Kidney (tissue), 14 donors: Measurements from ENCODE around the gene BMF. TPM values are rescaled to one million over a fixed set of nuclear protein-coding genes. Genes with fewer than 3 reads are reported as not detected.
A peak's percentile ranks its signal among the peaks of the same experiment; 100 is the strongest.

ENCODE experiments used
- DNase-seq, 5 donors: peaks; one replicate each; pipeline ENCODE4 v3.0.0-alpha.2; 2013 to 2020
- FAIRE-seq: peaks from 2 replicates; lab custom pipeline; 2012; peaks lifted over from hg19 to GRCh38; lab: Jason Lieb, UNC
- H3K27ac ChIP-seq, 2 donors: one replicate each; pipeline ENCODE4 v1.7.0; 2013; ENCODE audit warnings: low read depth in 2 of 2, low read length in 2 of 2, inconsistent platforms in 1 of 2
- H3K27me3 ChIP-seq: one replicate; pipeline ENCODE4 v1.7.1; 2013; ENCODE audit warnings: low read length, inconsistent platforms; ENCODE audit not compliant: control insufficient read depth, insufficient read depth
- H3K36me3 ChIP-seq, 3 donors: one replicate each; pipeline versions ENCODE4 v1.7.0 to v1.7.1; 2013; ENCODE audit warnings: low read length in 3 of 3, control low read depth in 1 of 3, inconsistent platforms in 1 of 3; ENCODE audit not compliant: insufficient read depth in 3 of 3, control insufficient read depth in 2 of 3
- H3K4me1 ChIP-seq, 3 donors: one replicate each; pipeline versions ENCODE4 v1.7.0 to v1.7.1; 2013; ENCODE audit warnings: low read length in 3 of 3, inconsistent platforms in 1 of 3, low read depth in 1 of 3; ENCODE audit not compliant: control insufficient read depth in 2 of 3, insufficient read depth in 2 of 3
- H3K4me3 ChIP-seq, 3 donors: one replicate each; pipeline versions ENCODE4 v1.7.0 to v1.8.1; 2013; ENCODE audit warnings: low read length in 3 of 3, control low read depth in 1 of 3, inconsistent platforms in 1 of 3
- H3K9ac ChIP-seq, 3 donors: one replicate each; pipeline versions ENCODE4 v1.7.0 to v1.7.1; 2013; ENCODE audit warnings: low read length in 3 of 3, control low read depth in 1 of 3, inconsistent platforms in 1 of 3
- H3K9me3 ChIP-seq, 3 donors: one replicate each; pipeline versions ENCODE4 v1.7.0 to v1.7.1; 2013; ENCODE audit warnings: low read length in 3 of 3, control low read depth in 1 of 3, inconsistent platforms in 1 of 3; ENCODE audit not compliant: control insufficient read depth in 2 of 3, insufficient read depth in 1 of 3
- intact Hi-C: fragments of 100-400 bp; cut with DNase I; formaldehyde crosslinking; loops from one replicate; pipeline ENCODE4 v1.11.1; 2022
- polyA plus RNA-seq: library from polyadenylated mRNA; stranded (reverse); fragments of 350-450 nt; fragmentation: Illumina TruSeq; extraction: RNeasy Lipid Tissue Mini Kit (QIAGEN cat#74804); gene quantifications from one replicate; pipeline ENCODE4 v1.2.3, GENCODE V29; 2014; ENCODE audit warnings: low read depth, low replicate concordance; ENCODE audit not compliant: insufficient read depth
- total RNA-seq: library from RNA; stranded (reverse); fragmentation: NEBNext Ultra II Directional; extraction: Animal tissue kit (Norgen Biotek cat#: 25700); gene quantifications from one replicate; pipeline ENCODE4 v1.2.1, GENCODE V29; 2021
- TF ChIP-seq, protein P1 (sequence below): IDR thresholded peaks from 3 replicates; pipeline ENCODE4 v1.5.1; 2012; ENCODE audit warnings: mild to moderate bottlenecking, moderate library complexity, borderline replicate concordance; ENCODE audit not compliant: insufficient read depth; ENCODE audit errors: extremely low read depth
- donor health status: control.
- donor health status: control.
- donor health status: control.
- donor health status: control.
- donor health status: control.
- donor health status: DM: yes; HTN: yes; CAD: no.
- donor health status: Normal renal cell carcinoma (clear cell type).

The BMF gene
- total and polyA plus RNA-seq, 2 donors from 2014 or later: 3.6 to 19.7 TPM

DNA sequence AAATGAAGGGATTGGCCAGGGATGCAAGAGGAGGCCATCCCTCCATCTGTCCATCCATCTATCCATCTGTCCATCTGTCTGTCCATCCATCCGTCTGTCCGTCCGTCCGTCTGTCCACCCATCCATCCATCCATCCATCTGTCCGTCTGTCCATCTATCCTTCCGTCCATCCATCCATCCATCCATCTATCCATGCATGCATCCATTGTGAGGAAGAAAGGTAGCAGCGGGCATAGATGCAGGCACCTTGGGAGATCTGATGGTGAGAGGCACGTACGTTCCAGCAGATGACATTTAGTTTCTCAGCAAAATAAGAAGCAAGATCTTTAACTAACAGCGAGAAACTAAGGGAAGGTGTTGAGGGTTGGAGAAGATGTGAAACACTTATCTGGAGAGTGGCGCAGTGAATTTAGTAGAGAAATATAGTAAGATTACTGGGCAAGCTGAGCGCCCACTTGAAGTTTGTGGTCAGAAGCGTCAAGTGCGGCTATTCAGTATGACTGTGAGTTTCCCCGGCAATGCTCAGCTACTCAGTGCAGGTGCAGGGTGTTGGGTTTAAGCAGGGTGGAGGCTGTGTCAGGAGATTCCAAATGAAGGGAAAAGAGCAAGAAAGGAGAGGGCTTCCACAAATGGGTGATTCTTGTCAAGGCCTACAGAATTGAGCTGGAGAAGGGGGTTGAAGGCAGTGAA lies 47.3 kb downstream of the BMF start:
- no peak for DNase-seq
- Histone ChIP-seq H3K9me3 (no peaks in the 10 kb centered on the region), H3K27me3 (no peaks in the 10 kb centered on the region), H3K36me3 (no peaks in the 10 kb centered on the region), H3K9ac (no peak overlapping the region), H3K4me3 (no peak overlapping the region), H3K4me1 (no peaks in the 10 kb centered on the region), H3K27ac (no peak overlapping the region)
- FAIRE-seq: no peak
- intact Hi-C loops: no loop called here
- TF ChIP-seq, protein P1, sequence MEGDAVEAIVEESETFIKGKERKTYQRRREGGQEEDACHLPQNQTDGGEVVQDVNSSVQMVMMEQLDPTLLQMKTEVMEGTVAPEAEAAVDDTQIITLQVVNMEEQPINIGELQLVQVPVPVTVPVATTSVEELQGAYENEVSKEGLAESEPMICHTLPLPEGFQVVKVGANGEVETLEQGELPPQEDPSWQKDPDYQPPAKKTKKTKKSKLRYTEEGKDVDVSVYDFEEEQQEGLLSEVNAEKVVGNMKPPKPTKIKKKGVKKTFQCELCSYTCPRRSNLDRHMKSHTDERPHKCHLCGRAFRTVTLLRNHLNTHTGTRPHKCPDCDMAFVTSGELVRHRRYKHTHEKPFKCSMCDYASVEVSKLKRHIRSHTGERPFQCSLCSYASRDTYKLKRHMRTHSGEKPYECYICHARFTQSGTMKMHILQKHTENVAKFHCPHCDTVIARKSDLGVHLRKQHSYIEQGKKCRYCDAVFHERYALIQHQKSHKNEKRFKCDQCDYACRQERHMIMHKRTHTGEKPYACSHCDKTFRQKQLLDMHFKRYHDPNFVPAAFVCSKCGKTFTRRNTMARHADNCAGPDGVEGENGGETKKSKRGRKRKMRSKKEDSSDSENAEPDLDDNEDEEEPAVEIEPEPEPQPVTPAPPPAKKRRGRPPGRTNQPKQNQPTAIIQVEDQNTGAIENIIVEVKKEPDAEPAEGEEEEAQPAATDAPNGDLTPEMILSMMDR: no peak

DNA sequence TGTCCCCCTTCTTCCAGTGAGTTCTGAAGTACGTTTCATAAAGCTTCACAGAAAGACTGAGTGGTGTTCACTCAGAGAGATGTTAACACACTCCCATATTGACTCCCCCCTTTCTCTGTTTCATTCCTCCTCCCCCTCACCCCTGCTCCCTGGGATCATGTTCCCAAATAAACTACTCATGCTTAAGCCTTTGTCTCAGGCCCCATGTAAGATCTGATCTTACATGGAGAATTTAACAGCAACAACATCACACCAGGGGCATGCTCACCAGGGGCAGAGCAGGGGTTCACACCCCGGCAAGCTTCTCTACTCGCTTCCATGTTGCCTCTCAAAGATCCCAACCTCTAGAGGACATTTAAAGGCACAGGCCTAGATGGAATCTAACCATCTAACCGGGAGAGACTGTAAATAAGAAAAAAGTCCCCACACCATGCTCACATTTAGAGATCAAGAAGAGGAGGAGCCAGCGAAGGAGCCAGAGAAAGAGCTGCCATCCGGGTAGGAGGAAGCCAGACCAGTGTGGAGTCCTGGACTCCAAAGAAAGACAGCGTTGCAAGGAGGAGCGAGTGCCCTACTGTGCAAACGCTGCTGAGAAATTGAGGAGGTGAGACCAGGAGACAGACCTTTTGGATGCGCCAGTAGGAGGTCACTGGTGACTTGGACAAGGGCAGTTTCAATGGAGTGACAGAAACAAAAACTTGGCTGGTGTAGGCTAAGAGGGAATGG lies 48.3 kb downstream of the BMF start:
- H3K27me3 ChIP-seq: no peaks in the 10 kb centered on the region
- no peaks in the 10 kb centered on the region for H3K36me3 ChIP-seq
- peak in 4 of 5 donors; percentile 66 to 89 (median 80) for DNase-seq
- no peaks in the 10 kb centered on the region for H3K9me3 ChIP-seq
- intact Hi-C loops: no loop called here
- H3K9ac ChIP-seq: no peak overlapping the region
- H3K4me3 ChIP-seq: no peak overlapping the region
- TF ChIP-seq, protein P1: no peak
- peaks cover 0 to 3% (median 0%) of the 10 kb centered on the region in 3 donors for H3K4me1 ChIP-seq
- H3K27ac ChIP-seq: no peak overlapping the region
- no peak for FAIRE-seq

DNA sequence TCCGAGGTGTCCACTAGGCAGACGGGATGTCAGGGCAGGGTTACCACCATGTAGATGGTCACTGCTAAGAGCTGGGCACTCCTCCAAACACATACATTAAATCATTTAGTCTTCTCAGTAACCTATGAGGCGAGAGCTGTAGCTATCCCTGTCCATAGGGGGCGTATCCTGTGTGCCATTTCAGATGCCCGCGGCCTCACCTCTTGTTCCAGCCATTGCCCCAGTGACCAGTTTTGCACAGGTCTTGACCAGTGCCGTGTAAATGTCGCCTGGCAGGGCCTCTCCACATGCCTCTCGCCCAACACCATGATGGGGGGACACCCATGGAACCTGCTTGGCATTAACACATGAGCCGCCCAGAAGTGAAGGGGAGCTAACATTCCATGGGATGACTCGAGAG lies 48.9 kb downstream of the BMF start:
- no peaks in the 10 kb centered on the region for H3K27me3 ChIP-seq
- H3K9ac ChIP-seq: no peak overlapping the region
- no peak for FAIRE-seq
- H3K9me3 ChIP-seq: no peaks in the 10 kb centered on the region
- no peak overlapping the region for H3K4me3 ChIP-seq
- intact Hi-C loops: no loop called here
- peak in 2 of 5 donors; percentile 15 to 48 for DNase-seq
- H3K36me3 ChIP-seq: no peaks in the 10 kb centered on the region
- TF ChIP-seq, protein P1: no peak
- peaks cover 0 to 9% (median 3%) of the 10 kb centered on the region in 3 donors for H3K4me1 ChIP-seq
- H3K27ac ChIP-seq: no peak overlapping the region
